Measurements from ENCODE around the gene SARS1.

The SARS1 gene

DNA sequence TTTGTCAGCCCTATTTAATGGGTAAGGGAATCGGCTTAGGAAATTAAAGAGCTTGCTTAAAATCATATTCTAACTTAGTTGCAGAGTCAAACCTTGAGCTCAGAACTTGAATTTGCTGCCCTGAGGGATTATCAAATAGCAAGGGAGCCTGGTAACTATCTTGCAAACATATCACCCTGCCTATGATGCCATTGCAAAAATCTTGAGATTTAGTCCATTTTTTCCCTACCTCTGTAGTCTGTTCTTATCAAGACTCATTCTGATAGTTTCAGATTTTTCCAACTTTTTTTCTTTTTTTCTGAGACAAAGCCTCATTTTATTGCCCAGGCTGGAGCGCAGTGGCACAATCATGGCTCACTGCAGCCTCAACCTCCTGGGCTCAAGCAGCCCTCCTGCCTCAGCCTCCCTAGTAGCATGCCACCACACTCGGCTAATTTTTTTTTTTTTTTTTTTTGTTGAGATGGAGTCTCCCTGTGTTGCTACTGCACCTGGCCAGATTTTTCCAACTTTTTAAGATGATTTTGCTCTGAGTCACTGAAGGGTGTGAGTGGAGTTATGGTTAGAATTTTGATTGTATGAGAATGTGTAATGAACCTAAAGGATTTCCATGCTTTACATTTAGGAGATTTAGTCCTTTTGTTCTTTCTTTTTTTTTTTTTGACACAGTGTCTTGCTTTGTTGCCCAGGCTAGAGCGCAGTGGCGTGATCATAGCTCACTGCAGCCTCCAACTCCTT lies 12.2 kb downstream of the SARS1 start:
- DNase-seq (ENCODE audit: low read depth in 2 of 3, low spot score in 1 of 3), result no peak

DNA sequence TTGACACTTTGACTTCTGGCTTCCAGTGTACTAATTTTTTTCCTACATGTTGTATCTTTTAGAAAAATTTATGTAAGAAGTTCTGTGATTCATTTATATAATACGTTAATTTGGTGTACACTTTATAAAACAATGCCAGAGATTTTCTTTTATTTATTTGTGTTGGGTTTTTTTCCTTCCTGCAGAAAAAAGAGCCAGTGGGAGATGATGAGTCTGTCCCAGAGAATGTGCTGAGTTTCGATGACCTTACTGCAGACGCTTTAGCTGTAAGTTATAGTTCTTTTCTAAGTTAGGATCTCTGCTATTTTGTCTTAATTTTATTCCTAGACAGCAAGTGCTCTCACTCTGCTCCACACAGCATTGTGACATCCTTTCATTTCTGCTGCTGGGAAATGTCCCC lies 14.4 kb downstream of the SARS1 start:
- no peak for DNase-seq (ENCODE audit: low read depth in 2 of 3, low spot score in 1 of 3)

DNA sequence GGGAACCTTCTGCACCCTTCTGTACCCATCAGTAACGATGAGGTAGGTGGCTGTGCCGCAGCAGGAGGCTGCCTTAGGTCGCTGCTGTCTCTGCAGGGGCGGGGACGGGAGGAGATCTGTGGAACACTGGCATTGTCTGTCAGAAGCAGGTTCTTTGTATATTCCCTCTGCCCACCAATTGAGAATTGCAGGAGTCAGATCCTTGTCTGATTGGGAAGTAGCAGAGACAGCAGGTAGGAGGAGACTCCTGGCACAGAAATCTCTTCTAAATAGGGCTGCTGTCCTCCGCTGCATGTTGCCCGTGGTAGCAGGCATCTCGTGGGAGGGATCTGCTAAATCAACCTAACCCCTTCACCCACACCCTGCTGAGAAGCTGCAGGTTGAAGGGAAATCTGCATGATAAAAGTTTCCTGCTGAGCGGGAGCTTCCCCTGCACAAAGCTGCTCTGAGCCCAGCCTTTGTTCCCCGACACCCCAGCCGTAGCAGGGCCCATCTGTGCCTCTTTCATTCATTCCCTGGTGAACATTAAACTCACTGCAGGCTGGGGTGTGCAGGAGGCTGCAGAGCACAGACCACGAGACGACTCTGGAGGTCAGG lies 15.9 kb downstream of the SARS1 start:
- no peak for DNase-seq (ENCODE audit: low read depth in 2 of 3, low spot score in 1 of 3)

DNA sequence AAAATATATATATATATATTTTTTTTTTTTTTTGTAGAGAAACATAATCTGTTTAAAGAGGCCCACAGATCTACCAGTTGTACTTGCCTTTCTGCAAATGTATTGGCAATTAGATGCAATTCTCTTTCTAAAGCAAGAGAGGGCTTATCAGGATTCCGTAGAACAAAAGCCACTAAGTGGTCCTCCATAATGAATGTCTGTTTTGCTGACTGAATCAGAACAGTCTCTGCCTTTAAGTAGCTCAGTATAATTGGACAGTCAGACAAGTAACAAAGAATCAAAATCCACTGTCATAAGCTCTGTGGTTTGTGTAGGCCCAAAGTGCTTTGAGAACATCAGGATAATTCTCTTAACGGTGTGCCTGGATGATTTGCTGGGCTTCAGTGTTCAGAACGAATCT lies 17.3 kb downstream of the SARS1 start:
- DNase-seq (ENCODE audit: low read depth in 2 of 3, low spot score in 1 of 3), result no peak

DNA sequence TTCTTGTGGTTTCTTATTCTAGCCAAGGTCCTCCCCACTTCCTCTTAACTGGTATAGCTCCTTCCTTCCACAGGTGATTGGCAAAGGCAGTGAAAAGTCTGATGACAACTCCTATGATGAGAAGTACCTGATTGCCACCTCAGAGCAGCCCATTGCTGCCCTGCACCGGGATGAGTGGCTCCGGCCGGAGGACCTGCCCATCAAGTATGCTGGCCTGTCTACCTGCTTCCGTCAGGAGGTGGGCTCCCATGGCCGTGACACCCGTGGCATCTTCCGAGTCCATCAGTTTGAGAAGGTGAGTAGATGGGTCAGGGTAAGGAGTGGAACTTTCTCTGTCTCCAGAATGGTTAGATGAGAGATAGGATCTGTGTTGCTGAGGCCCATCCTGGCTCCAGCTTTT lies 21.4 kb downstream of the SARS1 start:
- DNase-seq (ENCODE audit: low read depth in 2 of 3, low spot score in 1 of 3), result no peak

DNA sequence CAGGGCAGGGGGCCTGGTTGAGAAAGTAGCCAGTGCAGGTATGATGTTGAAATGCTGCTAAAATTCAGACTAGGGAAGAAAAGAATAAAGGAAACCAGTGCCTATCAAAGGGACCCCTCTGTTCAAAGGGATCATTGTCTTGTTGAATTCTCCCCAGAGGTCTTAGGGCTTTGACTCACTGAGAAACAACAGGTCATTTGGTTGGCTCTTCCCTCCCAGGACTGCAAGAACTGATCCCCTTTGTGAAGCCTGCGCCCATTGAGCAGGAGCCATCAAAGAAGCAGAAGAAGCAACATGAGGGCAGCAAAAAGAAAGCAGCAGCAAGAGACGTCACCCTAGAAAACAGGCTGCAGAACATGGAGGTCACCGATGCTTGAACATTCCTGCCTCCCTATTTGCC lies 23.8 kb downstream of the SARS1 start:
- no peak for DNase-seq (ENCODE audit: low read depth in 2 of 3, low spot score in 1 of 3)

DNA sequence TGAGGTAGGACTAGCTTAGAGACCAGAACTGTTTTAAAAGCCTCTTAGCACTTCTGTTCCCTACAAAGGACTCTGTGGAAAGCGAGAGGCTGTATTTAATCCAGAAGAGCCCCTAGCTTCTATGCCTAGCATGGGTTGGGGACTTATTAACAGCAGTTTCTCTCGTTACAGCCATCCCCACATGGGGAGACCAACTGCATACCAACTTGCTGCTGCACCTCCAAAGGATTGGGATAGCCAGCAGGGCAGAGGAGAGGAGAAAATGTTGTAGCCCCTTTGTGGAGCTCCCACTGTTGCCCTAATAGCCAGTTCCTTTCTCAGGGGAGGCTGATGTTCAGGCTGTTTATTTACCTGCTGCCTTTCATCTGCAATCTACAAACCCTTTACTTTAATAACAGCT lies 24.7 kb downstream of the SARS1 start:
- no peak for DNase-seq (ENCODE audit: low read depth in 2 of 3, low spot score in 1 of 3)

DNA sequence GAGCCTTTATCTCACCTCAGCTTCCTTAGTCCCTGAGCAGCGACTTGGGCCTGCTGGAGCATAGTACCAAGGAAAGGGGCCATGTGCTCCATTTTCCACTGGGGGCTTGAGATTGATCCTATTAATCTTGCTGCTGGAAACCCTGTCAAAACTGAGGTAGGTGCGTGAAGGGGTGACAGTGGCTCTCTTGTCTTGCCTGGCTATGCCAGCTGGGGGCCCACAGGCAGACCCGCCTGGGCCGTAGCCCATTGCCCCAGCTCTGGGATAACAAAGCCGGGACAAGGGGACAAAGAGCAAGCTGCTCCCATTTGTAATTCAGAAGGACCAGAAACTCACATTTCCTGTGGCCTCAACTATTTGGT lies 25.3 kb downstream of the SARS1 start:
- DNase-seq (ENCODE audit: low read depth in 2 of 3, low spot score in 1 of 3), result no peak

DNA sequence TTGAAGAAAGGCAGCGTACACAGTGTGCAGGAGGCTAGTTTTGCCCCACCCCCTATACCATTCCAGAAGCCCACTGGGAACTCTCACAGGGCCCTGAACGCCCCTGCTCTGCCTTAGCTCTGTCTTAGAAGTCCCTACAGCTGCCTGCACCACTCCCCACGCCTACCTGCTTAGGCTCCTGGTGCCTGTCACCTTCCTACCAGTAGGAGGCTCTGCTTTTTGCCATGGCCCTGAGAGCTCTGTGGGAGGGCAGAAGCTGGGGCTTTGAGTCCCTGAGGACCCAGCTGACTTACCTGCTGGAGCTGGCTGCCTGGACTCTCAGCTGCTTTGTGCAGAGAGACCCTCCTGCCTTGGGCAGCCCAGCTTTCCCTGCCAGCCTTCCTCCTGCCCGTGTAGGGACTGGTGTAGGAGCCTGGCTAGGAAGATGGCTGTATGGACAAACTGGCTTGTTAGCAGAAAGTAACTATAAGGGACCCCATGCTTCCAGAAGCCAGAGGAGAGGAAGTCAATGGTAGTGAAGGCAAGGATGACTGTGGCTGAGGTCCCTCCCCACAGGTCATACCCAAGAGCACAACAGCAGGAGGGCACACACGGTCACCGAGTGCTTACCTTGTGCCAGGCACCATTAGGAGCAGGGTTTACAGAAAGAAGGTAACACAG lies 25.8 kb downstream of the SARS1 start:
- no peak for DNase-seq (ENCODE audit: low read depth in 2 of 3, low spot score in 1 of 3)

DNA sequence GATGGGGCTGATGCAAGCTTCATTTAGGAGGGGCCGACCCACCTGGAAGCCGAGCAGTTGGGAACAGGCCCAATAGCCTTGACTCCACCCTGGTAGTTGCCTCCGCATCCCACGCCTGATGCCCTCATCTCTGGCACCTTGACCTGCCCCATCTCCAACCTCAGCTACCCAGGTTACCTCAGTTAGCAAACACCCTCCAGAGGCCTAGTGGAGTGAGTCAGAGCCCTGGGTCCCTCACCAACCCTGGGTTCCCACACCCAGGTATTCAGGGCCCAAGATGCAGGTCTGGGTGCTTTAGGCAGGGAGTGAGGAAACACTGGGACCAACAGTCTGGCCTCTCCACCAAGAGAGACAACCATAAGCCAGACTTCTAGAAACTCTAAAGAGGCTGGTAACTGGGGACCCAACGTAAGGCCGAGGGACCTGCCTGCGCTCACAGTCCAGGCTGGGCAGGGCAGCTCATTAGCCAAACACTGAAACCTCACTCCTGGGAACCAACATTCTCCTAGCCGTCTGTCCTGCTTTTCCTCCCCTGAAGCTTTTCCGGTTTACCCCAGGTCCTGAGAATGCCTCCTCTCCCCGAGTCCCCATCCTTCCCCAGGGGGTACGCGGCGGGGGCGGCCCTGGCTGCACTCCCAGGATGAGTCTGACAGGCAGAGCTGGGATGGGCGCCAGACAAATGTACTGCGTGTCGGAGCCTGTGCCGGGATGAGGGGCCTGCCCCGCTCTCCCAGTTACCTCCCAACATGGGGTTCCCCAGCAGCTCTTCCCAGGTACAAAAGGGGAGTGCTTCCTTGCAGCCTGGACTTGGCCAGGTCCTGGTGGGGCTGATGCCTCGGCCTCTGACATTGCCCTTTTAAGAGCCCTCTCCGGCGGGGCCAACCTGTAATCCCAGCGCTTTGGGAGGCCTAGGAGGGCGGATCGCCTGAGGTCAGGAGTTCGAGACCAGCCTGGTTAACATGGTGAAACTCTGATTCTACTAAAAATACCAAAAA lies 26.7 kb downstream of the SARS1 start:
- no peak for DNase-seq (ENCODE audit: low read depth in 2 of 3, low spot score in 1 of 3)

DNA sequence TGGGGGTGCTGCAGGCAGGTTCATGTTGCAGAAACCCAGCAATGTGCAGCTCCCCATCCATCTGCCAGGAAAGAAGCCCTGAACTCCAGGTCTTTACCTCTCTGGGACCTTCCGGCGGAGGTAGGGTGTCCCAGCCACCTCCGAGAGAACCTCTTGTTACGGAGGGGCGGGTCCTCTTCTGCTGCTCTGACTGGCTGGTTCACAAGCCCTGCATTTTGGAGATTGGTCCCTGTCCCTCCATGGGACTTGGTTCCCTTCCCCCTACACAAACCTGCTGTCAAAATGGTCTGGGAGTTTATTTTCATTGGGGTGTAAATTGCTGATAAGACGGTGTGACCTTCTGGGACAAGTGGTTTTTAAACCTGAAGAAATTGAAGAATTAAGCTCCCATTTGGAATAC lies 27.6 kb downstream of the SARS1 start:
- DNase-seq (ENCODE audit: low read depth in 2 of 3, low spot score in 1 of 3), result no peak

DNA sequence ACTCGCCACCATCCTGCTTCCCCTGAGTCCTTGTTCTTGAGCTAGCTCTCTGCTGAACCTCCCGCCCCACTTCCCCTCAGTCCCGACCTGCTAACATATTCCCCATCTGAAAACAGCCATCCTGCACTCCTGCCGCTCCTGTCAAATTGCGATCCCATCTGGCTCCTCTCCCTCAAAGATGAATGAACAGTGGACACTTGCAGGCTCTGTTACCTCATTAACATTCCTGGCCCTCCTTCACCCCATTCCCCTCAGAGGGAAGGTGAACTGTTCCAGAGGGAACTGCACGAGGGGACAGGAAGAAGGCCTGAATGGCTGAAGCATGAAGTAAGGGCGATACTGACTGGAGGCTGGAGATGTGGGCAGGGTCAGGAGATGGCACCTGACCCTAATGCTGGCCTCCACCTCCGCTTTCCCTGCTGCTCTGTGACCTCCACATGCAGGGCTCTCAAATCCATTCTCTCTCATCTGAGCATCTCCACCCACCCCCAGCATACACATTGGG lies 28.2 kb downstream of the SARS1 start:
- no peak for DNase-seq (ENCODE audit: low read depth in 2 of 3, low spot score in 1 of 3)

DNA sequence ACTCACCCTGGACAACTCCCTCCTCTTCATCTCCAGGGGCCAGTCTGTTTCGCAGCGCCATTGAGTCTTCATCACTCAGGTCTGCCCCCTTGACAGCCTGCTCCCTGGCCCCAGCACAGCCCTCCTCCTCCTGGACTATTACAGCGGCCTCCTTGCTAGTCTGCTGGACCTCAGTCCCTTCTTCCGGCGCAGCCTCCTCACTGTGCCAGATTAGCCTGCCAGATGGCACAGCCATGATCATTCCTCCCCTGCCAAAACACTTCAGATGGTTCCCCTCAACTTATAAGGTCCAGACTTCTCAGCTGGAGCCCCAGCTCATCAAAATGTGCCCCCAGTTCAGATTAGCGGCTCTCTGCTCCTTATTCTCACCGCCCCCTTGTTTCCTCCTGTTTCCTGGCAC lies 28.7 kb downstream of the SARS1 start:
- no peak for DNase-seq (ENCODE audit: low read depth in 2 of 3, low spot score in 1 of 3)

DNA sequence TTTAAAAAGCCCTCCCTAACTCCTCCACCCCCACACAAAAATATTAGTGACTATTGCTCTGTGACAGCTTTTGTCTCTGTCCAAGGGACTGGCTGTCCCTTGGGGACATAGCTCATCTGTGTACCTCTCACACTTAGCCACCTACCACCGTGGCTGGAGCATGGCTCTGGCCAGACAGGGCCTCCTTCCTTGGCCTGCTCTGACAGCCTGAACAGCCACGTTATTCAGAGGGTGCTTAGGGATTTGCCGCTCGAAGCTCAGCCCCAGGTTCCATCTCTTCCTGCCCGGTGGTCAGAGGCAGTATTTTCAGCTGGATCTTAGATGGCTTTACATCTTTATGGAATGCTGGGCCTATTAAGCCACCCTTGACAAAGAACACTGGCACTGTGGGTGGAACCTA lies 29.5 kb downstream of the SARS1 start:
- no peak for DNase-seq (ENCODE audit: low read depth in 2 of 3, low spot score in 1 of 3)

DNA sequence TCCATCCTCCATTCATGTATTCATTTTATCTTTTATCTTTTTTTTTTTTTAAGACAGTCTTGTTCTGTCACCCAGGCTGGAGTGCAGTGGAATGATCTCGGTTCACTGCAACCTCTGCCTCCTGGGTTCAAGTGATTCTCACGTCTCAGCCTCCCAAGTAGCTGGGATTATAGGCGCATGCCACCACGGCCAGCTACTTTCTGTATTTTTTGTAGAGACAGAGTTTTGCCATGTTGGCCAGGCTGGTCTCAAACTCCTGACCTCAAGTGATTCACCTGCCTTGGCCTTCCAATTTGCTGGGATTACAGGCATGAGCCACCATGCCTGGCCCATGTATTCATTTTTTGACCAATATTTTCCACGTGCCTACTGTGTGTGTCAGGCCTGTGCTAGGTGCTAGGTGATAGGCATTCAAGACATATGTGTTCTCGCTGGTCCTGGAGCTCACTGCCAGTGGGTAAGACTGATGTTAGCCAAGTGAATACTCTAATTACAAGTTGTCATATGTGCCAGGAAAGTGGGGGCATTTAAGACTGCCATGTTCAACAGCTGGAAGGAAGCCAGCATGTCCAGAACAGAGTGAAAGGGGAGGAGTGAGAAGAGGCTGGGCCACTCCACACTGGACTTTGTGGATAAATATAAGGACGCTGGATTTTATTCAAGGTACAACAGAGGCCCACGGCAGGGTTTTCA lies 30.3 kb downstream of the SARS1 start:
- no peak for DNase-seq (ENCODE audit: low read depth in 2 of 3, low spot score in 1 of 3)

DNA sequence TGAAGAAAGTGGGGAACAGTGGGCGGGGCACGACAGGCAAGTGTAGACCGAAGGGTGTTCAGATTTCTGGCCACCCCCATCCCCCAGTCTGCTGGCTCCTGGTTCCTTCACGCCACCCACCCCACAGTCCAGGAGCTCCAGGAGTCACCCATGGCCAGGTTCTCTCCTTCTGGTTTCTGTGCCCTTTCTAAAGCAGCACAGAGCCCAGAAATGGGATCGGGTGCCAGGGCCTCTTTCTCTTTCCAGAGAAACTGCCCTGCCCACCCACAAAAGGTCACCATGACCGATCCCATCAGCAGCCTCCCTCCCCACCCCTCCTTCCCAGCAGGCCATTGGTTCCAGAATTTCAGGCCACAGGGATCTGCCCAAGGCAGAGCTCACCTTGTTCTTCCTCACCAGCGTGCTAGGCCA lies 32.4 kb downstream of the SARS1 start:
- DNase-seq (ENCODE audit: low read depth in 2 of 3, low spot score in 1 of 3), result no peak

DNA sequence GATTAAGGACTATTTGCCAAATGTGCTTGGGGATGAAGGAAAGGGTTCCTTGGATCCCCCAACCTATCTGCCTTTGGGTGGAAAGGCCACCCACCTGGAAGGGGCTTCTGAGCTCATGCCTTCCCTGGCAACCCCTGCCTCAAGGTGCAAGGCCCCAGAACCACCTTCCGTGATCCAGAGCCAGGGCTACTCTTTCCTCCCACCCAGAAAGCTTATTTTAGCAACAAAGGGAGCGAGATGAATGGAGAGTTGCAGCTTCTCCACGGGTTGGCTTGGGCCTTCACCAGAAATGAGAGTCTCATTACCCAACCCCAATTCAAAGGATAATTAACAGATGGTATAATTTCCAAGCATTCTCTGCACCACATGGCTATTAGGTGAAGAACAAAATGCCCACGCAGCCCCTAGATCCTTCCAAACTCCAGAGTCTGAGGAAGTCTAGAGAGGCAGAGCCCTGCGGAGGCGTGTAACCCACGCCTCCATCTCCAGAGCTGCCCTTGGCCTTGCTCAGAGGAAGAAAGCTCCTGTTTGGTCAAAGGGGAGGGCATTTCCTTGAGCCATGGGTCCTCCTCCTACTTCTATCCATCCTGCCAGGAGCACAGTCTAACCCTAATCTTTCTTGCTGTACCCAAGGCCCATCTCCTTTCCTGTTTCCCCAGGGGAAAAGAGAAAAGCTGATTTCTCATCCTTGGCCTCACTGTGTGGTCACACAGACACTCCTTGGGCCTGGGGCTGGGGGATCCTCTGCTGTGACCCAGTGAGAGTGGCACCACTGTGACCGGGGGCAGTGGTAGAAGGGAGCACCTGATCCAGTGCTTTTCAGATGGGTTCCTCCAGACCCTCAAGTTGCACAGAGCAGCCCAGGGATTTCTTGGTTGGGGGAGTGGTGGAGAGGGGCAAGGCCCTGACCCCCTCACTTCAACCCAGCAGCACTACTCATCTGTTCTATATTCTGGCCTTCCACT lies 34.0 kb downstream of the SARS1 start:
- DNase-seq (ENCODE audit: low read depth in 2 of 3, low spot score in 1 of 3), result no peak

DNA sequence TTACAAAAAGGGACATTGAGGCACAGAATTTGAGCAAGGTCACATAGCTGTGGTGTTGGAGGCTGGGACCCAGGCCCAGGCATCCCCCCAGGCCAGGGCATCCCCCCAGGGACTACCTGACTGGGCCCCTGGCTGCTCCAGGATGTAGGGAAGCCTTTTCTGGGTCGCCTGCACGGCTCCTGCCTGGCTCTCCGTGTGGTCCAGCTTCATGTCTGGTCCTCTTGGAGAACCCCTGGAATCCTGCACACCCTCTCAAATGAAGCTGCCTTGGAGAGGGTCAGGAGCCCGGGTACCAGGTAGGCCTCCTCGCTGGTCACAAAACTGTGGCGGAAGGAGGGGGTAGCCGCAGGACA lies 34.7 kb downstream of the SARS1 start:
- no peak for DNase-seq (ENCODE audit: low read depth in 2 of 3, low spot score in 1 of 3)

DNA sequence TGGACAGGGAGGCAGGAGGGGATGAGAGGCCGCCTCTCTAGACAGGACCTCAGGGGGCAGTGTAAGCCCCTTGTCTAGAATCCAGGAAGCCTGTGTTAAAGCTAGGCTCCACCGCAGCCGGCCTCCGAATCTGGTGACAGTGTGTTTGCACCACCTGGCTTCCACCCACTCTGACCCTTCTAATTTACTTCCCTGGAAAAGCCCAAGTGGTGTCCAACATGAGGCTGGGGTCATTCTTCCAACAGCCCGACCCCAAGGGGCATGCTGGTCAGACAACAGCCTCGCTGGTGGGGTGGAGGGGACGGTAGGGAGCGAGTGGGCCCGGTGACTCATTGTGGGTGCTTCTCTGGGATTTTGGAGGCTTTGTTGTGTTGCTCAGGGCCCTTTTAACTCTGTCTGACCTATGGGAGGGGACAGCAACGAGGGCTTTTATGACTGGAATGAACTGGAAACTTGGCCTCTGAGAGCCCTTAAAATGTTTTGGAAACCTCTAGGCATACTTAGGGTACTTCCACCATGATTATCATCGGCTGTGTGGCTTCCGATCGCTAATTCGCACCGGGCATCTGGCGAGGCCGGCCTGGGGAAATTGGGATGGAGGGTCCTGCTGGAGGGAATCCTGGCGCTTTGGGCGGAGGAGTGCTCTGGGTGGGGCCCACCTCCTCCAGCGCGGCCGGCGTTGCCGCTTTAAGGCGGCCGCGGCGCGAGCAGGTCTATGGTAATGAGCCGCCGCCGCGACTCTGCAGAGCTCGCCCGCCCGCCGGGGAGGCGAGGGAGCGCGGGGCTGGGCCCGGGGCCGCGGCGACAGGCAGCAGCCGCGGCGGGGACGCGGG lies 35.3 kb downstream of the SARS1 start, which contains the start of gene CELSR2:
TSS of gene CELSR2 (plus strand) at position 743 of the 833 bp plus-strand sequence. CDS start 541 bp downstream, outside the sequence.
- peak; percentile 17 to 54 (median 21) for DNase-seq (ENCODE audit: low read depth in 2 of 3, low spot score in 1 of 3)
